Neuronal stem cell (in vitro differentiated cells): ENCODE data around the gene MIPEP.

ENCODE experiments used
- DNase-seq: peaks from one replicate; pipeline ENCODE4 v3.0.0-alpha.2; 2013; ENCODE audit warnings: low spot score
- H2AFZ ChIP-seq: one replicate; pipeline ENCODE4 v1.6.1; 2013; ENCODE audit warnings: mild to moderate bottlenecking, low read length, inconsistent platforms
- H2AK5ac ChIP-seq: 2 replicates; pipeline ENCODE4 v1.6.1; 2013; ENCODE audit warnings: low read depth, mild to moderate bottlenecking, inconsistent platforms, low read length, moderate library complexity, mixed read lengths
- H2BK120ac ChIP-seq: 2 replicates; pipeline ENCODE4 v1.6.1; 2013; ENCODE audit warnings: low read depth, mild to moderate bottlenecking, inconsistent platforms, low read length, moderate library complexity, mixed read lengths
- H2BK12ac ChIP-seq: one replicate; pipeline ENCODE4 v1.6.1; 2013; ENCODE audit warnings: low read length, inconsistent platforms
- H2BK15ac ChIP-seq: 2 replicates; pipeline ENCODE4 v1.6.1; 2013; ENCODE audit warnings: mild to moderate bottlenecking, low read length, inconsistent platforms, mixed read lengths
- H2BK5ac ChIP-seq: one replicate; pipeline ENCODE4 v1.6.1; 2013; ENCODE audit warnings: inconsistent platforms, mild to moderate bottlenecking, low read length, moderate library complexity
- H3K14ac ChIP-seq: one replicate; pipeline ENCODE4 v1.6.1; 2013; ENCODE audit warnings: low read length, inconsistent platforms
- H3K18ac ChIP-seq: 2 replicates; pipeline ENCODE4 v1.6.1; 2013; ENCODE audit warnings: low read length, inconsistent platforms
- H3K23ac ChIP-seq: 2 replicates; pipeline ENCODE4 v1.6.1; 2013; ENCODE audit warnings: low read depth, mild to moderate bottlenecking, mixed read lengths, low read length, inconsistent platforms; ENCODE audit not compliant: poor library complexity
- H3K27ac ChIP-seq: replicated peaks from 3 replicates; pipeline ENCODE4 v1.5.1; 2013; ENCODE audit warnings: low read length, inconsistent platforms
- H3K27me3 ChIP-seq, 3 experiments: 2 replicates each; pipeline ENCODE4 v1.6.1; 2013; ENCODE audit warnings: low read length in 3 of 3, mild to moderate bottlenecking in 2 of 3, inconsistent platforms in 1 of 3, low read depth in 1 of 3, mixed read lengths in 1 of 3, moderate library complexity in 1 of 3; ENCODE audit not compliant: control insufficient read depth in 3 of 3, insufficient read depth in 3 of 3
- H3K36me3 ChIP-seq, 2 donors: replicated peaks in 1 of 2; 2 replicates each; pipeline ENCODE4 v1.6.1; 2013; ENCODE audit warnings: low read length in 2 of 2; ENCODE audit not compliant: control insufficient read depth in 2 of 2, insufficient read depth in 2 of 2
- H3K4ac ChIP-seq: 2 replicates; pipeline ENCODE4 v1.6.1; 2013; ENCODE audit warnings: inconsistent platforms, mild to moderate bottlenecking, low read length, moderate library complexity
- H3K4me1 ChIP-seq, 2 donors: 1 replicate in 1 of 2; 2 replicates in 1 of 2; pipeline ENCODE4 v1.6.1; 2013; ENCODE audit warnings: low read length in 2 of 2, low read depth in 1 of 2; ENCODE audit not compliant: control insufficient read depth in 2 of 2, insufficient read depth in 1 of 2
- H3K4me2 ChIP-seq: one replicate; pipeline ENCODE4 v1.6.1; 2013; ENCODE audit warnings: mild to moderate bottlenecking, low read length, inconsistent platforms; ENCODE audit not compliant: insufficient read depth, poor library complexity, severe bottlenecking
- H3K4me3 ChIP-seq, 2 donors: 2 replicates each; pipeline ENCODE4 v1.5.1; 2013; ENCODE audit warnings: low read length in 2 of 2, mild to moderate bottlenecking in 2 of 2, inconsistent platforms in 1 of 2, moderate library complexity in 1 of 2
- H3K79me1 ChIP-seq: one replicate; pipeline ENCODE4 v1.6.1; 2013; ENCODE audit warnings: low read depth, mild to moderate bottlenecking, inconsistent platforms, low read length, moderate library complexity
- H3K9ac ChIP-seq: one replicate; pipeline ENCODE4 v1.6.1; 2013; ENCODE audit warnings: mild to moderate bottlenecking, low read depth, low read length, inconsistent platforms; ENCODE audit not compliant: poor library complexity
- H3K9me3 ChIP-seq, 2 donors: replicated peaks in 1 of 2; 2 replicates each; pipeline versions ENCODE3 to v1.6.1; 2013; ENCODE audit warnings: low read length in 2 of 2, mild to moderate bottlenecking in 2 of 2, inconsistent platforms in 1 of 2, low read depth in 1 of 2, mixed read lengths in 1 of 2, moderate library complexity in 1 of 2; ENCODE audit not compliant: control insufficient read depth in 2 of 2, insufficient read depth in 1 of 2
- H4K8ac ChIP-seq: one replicate; pipeline ENCODE4 v1.6.1; 2013; ENCODE audit warnings: low read depth, mild to moderate bottlenecking, inconsistent platforms, low read length, moderate library complexity
- H4K91ac ChIP-seq: one replicate; pipeline ENCODE4 v1.6.1; 2013; ENCODE audit warnings: low read length, low read depth, mild to moderate bottlenecking, inconsistent platforms; ENCODE audit not compliant: poor library complexity
- WGBS, 2 donors: extraction: QIAGEN DNeasy Blood & Tissue Kit; methylation state at CpG; one replicate each; pipeline ENCODE4 v1.1.7; 2013; ENCODE audit warnings: missing lambda C conversion rate in 2 of 2, mixed read lengths in 1 of 2; ENCODE audit not compliant: insufficient read length in 2 of 2, insufficient replicate concordance in 1 of 2; ENCODE audit errors: extremely low coverage in 2 of 2; 5-methylcytosine and 5-hydroxymethylcytosine counted together

MIPEP gene

GRCh38 chr13:23723471-23723870, 165.7 kb downstream of the MIPEP start:
- Histone ChIP-seq H2BK15ac (no peak overlapping the region), H3K9me3 (peaks cover 0 to 9% of the 10 kb centered on the region in 2 donors), H2BK120ac (no peak overlapping the region), H3K27ac (no peak overlapping the region), H4K91ac (no peak overlapping the region), H3K4me3 (no peak overlapping the region), H3K4ac (no peak overlapping the region), H3K14ac (no peak overlapping the region), H3K79me1 (no peaks in the 10 kb centered on the region), H2AK5ac (no peak overlapping the region), H3K4me2 (no peak overlapping the region), H3K9ac (no peak overlapping the region), H3K23ac (no peak overlapping the region), H2BK12ac (no peak overlapping the region), H2AFZ (peak overlapping the region; percentile 62), H4K8ac (no peak overlapping the region), H2BK5ac (no peak overlapping the region), H3K18ac (no peak overlapping the region), H3K27me3 (no peaks in the 10 kb centered on the region), H3K36me3 (no peaks in the 10 kb centered on the region), H3K4me1 (peaks cover 0 to 17% of the 10 kb centered on the region in 2 donors)
- DNase-seq = no peak
- WGBS, 2 donors = no CpG with 5 or more reads among the region's 1 CpG

- Histone ChIP-seq H3K27me3 (no peaks in the 10 kb centered on the region), H2AFZ (peak overlapping the region; percentile 62), H2BK15ac (no peak overlapping the region), H3K14ac (no peak overlapping the region), H4K8ac (no peak overlapping the region), H2BK12ac (no peak overlapping the region), H3K4me2 (no peak overlapping the region), H3K18ac (no peak overlapping the region), H3K9me3 (peaks cover 0 to 9% of the 10 kb centered on the region in 2 donors), H3K36me3 (no peaks in the 10 kb centered on the region), H3K9ac (no peak overlapping the region), H2BK5ac (no peak overlapping the region), H3K27ac (no peak overlapping the region), H3K4me1 (peaks cover 0 to 17% of the 10 kb centered on the region in 2 donors), H3K23ac (no peak overlapping the region), H2AK5ac (no peak overlapping the region), H2BK120ac (no peak overlapping the region), H3K4ac (no peak overlapping the region), H4K91ac (no peak overlapping the region), H3K79me1 (no peaks in the 10 kb centered on the region), H3K4me3 (no peak overlapping the region)
- DNase-seq = no peak
- no CpG with 5 or more reads among the region's 6 CpGs for WGBS, 2 donors
Measured at GRCh38 chr13:23722726-23723453, 166.3 kb downstream of the MIPEP start.

GRCh38 chr13:23718996-23719395, 170.2 kb downstream of the MIPEP start:
- Histone ChIP-seq H3K4me3 (no peak overlapping the region), H3K27me3 (no peaks in the 10 kb centered on the region), H3K18ac (no peak overlapping the region), H2BK15ac (no peak overlapping the region), H2AK5ac (no peak overlapping the region), H3K9me3 (peaks cover 0 to 9% of the 10 kb centered on the region in 2 donors), H2BK5ac (no peak overlapping the region), H3K4me2 (no peak overlapping the region), H2BK12ac (no peak overlapping the region), H2BK120ac (no peak overlapping the region), H3K36me3 (no peaks in the 10 kb centered on the region), H3K4ac (no peak overlapping the region), H3K23ac (no peak overlapping the region), H3K79me1 (no peaks in the 10 kb centered on the region), H4K91ac (no peak overlapping the region), H3K4me1 (peaks cover 0 to 14% of the 10 kb centered on the region in 2 donors), H4K8ac (no peak overlapping the region), H3K27ac (no peak overlapping the region), H3K14ac (no peak overlapping the region), H2AFZ (no peak overlapping the region), H3K9ac (no peak overlapping the region)
- WGBS, 2 donors = no CpG with 5 or more reads among the region's 2 CpGs
- no peak for DNase-seq

- Histone ChIP-seq H3K23ac (peak overlapping the region; percentile 13), H2BK120ac (no peak overlapping the region), H3K9ac (no peak overlapping the region), H2BK12ac (no peak overlapping the region), H2BK5ac (no peak overlapping the region), H2AFZ (peak overlapping the region; percentile 70), H3K9me3 (peaks cover 0 to 8% of the 10 kb centered on the region in 2 donors), H3K4me2 (no peak overlapping the region), H4K91ac (no peak overlapping the region), H3K4ac (no peak overlapping the region), H3K14ac (no peak overlapping the region), H2AK5ac (peak overlapping the region; percentile 2), H3K27me3 (no peaks in the 10 kb centered on the region), H3K79me1 (no peaks in the 10 kb centered on the region), H3K36me3 (no peaks in the 10 kb centered on the region), H3K4me3 (no peak overlapping the region), H3K18ac (no peak overlapping the region), H2BK15ac (no peak overlapping the region), H3K4me1 (peaks cover 0 to 6% of the 10 kb centered on the region in 2 donors), H4K8ac (no peak overlapping the region), H3K27ac (no peak overlapping the region)
- DNase-seq = no peak
- no CpG with 5 or more reads among the region's 2 CpGs for WGBS, 2 donors
Measured at GRCh38 chr13:23716401-23716800, 172.8 kb downstream of the MIPEP start.
